NCI-H1694 treated with DMSO at 0.1 percent for 48 hours (cell line): Measurements from ENCODE around the gene CPNE1.
A peak's percentile ranks its signal among the peaks of the same experiment; 100 is the strongest.

Experiments
- DNase-seq: peaks from one replicate; lab custom pipeline; 2025; lab: John Stamatoyannopoulos, UW

CPNE1 gene

GRCh38 chr20:35653893-35654292 lies 10.8 kb downstream of the CPNE1 start:
- no peak for DNase-seq

GRCh38 chr20:35653430-35653734 lies 11.3 kb downstream of the CPNE1 start:
- no peak for DNase-seq

GRCh38 chr20:35652641-35653429 lies 11.9 kb downstream of the CPNE1 start:
- no peak for DNase-seq

GRCh38 chr20:35651958-35652357 lies 12.7 kb downstream of the CPNE1 start:
- DNase-seq = no peak

- no peak for DNase-seq
Observed at GRCh38 chr20:35650632-35651031, 14.1 kb downstream of the CPNE1 start.

GRCh38 chr20:35648836-35649235 lies 15.9 kb downstream of the CPNE1 start:
- no peak for DNase-seq

GRCh38 chr20:35644806-35645205 lies 19.9 kb downstream of the CPNE1 start:
- no peak for DNase-seq

- no peak for DNase-seq
Observed at GRCh38 chr20:35643045-35643444, 21.7 kb downstream of the CPNE1 start.

GRCh38 chr20:35641743-35642142 lies 23.0 kb downstream of the CPNE1 start:
- no peak for DNase-seq

- DNase-seq = no peak
Observed at GRCh38 chr20:35640724-35641123, 24.0 kb downstream of the CPNE1 start.

GRCh38 chr20:35638751-35639150 lies 25.9 kb downstream of the CPNE1 start:
- no peak for DNase-seq

- DNase-seq = no peak
Observed at GRCh38 chr20:35637276-35637675, 27.4 kb downstream of the CPNE1 start.

- no peak for DNase-seq
Observed at GRCh38 chr20:35636095-35636494, 28.6 kb downstream of the CPNE1 start.

- no peak for DNase-seq
Observed at GRCh38 chr20:35635652-35636051, 29.0 kb downstream of the CPNE1 start.

GRCh38 chr20:35632539-35633115 lies 32.1 kb downstream of the CPNE1 start:
- no peak for DNase-seq

GRCh38 chr20:35630636-35631035 lies 34.1 kb downstream of the CPNE1 start:
- no peak for DNase-seq

- DNase-seq = no peak
Observed at GRCh38 chr20:35629427-35630145, 35.1 kb downstream of the CPNE1 start.

- DNase-seq = no peak
Observed at GRCh38 chr20:35627121-35627520, 37.6 kb downstream of the CPNE1 start.

GRCh38 chr20:35626386-35627001 lies 38.2 kb downstream of the CPNE1 start:
- DNase-seq = peak; percentile 6

GRCh38 chr20:35625584-35626385 lies 38.9 kb downstream of the CPNE1 start:
- no peak for DNase-seq

GRCh38 chr20:35621560-35621946 lies 43.1 kb downstream of the CPNE1 start:
- DNase-seq = no peak
